ENCODE measurements around the gene C1orf116.
A peak's percentile ranks its signal among the peaks of the same experiment; 100 is the strongest.

Gene C1orf116

DNA sequence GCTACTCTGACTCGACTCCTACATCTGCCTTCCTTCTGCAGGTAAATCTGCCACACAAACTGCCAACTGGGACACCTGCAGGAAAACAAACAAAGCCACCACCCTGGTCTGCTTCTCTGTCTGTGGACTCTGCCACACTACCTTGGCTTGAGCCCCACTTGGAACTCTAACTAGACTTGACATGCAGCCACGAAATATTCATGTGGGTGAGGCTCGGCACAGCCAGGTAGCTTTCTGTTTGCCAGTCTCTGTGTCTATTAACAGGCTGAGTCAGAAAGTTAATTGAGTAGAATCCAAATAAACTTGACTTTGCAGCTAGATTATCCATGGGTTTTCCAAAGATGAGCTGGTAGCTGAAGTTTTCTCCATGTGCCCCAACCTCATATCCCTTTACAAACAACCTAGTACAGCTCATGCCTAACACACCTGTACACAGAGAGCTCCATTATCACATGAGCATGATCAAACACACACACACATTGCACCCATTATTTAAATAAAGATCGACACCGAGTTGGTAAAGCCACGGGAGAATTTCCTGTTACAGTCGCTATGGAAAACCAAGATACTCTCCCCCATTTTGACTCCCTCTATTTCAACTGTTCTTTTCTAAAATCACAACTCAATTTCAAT lies 808 bp downstream of the C1orf116 start:
- Mint-ChIP-seq H3K36me3 (no peaks in the 10 kb centered on the region), H3K27me3 (peaks cover 59% of the 10 kb centered on the region), H3K27ac (no peak overlapping the region), H3K4me1 (no peaks in the 10 kb centered on the region), H3K4me3 (no peak overlapping the region), H3K9me3 (no peaks in the 10 kb centered on the region)
- no peak for ATAC-seq

DNA sequence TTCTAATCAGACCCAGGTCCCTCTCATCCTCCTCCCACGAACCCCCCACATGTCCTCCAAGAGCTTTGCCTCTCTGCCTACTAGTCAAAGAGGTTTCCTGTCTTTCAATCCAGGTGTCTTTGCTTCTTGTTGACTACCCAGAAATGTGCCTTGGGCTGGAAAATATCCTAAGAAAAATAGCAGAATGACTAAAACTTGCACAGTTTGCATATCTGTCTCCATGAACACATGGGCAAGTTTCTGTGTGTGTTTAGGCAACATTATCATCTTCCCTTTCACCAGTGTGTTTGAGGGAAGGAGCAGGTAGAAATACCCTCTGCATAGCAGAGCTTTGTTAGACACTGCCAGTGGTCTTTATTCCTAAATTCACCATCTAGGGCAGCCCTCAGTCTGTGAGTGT lies 1.5 kb downstream of the C1orf116 start:
- Mint-ChIP-seq H3K4me1 (no peaks in the 10 kb centered on the region), H3K36me3 (no peaks in the 10 kb centered on the region), H3K4me3 (no peak overlapping the region), H3K27ac (no peak overlapping the region), H3K27me3 (peaks cover 64% of the 10 kb centered on the region), H3K9me3 (no peaks in the 10 kb centered on the region)
- ATAC-seq = no peak

DNA sequence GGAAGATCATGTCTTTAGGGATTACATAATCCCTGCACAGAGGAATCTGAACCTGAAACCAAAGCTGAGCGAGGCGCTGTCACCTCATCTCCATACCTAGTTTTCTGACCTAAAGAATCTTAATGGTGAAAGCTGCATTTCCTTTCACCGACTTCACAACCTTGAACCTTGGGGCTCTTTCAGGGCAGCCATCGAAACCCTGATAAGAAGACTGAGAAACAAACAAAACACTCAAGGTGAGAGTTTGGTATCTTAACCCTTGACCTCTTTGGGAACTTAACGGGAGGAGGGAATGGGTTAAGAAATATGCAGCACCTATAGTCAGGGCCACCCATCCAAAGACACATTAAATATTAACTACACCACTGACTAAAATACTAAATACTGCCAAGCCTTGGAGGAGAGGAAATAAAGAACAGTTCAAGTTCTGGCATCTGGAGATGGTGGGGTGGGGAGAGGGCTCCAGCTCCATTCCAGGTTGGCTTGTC lies 2.0 kb downstream of the C1orf116 start:
- Mint-ChIP-seq H3K4me3 (no peak overlapping the region), H3K27me3 (peaks cover 67% of the 10 kb centered on the region), H3K36me3 (no peaks in the 10 kb centered on the region), H3K27ac (no peak overlapping the region), H3K9me3 (no peaks in the 10 kb centered on the region), H3K4me1 (no peaks in the 10 kb centered on the region)
- no peak for ATAC-seq

DNA sequence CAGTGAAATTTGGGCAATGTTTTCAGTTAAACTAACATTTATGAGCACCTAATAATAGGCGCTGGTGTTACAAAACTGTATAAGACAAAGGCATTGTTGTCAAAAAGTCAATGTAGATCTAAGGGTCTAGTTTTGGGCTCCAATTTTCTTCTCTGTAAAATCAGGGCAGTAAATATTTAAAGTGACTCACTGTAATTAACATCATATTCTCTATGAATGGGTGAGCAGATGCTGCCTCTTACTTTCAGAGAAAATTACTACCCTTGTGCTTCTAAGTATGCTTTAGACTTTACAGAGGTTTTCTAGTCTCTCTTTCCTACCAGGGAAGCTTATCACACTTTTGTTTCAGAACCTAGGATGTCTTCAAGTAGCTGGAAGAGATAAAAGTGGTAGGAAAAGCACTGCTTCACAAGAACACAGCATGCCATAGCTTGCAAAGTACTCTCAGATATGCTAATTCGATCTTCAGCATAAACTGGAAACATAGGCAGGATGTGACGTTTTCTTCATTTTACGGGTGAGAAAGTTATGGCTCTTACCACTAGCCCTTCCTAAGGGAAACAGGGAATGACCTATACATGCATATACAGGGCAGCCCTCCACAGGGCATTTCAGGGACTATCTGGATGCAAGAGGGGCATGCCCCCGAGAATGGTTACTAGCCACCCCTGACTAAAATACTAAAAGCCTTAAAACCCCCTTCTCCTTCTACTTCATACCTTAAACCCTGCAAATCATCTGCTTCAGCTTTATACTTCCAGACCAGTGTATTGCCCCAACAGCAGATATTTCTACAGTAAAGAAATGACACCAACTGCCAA lies 2.6 kb downstream of the C1orf116 start:
- no peaks in the 10 kb centered on the region for H3K4me1 Mint-ChIP-seq
- H3K27ac Mint-ChIP-seq = no peak overlapping the region
- no peak overlapping the region for H3K4me3 Mint-ChIP-seq
- no peak for ATAC-seq
- H3K9me3 Mint-ChIP-seq = no peaks in the 10 kb centered on the region
- H3K27me3 Mint-ChIP-seq = peaks cover 67% of the 10 kb centered on the region
- no peaks in the 10 kb centered on the region for H3K36me3 Mint-ChIP-seq

DNA sequence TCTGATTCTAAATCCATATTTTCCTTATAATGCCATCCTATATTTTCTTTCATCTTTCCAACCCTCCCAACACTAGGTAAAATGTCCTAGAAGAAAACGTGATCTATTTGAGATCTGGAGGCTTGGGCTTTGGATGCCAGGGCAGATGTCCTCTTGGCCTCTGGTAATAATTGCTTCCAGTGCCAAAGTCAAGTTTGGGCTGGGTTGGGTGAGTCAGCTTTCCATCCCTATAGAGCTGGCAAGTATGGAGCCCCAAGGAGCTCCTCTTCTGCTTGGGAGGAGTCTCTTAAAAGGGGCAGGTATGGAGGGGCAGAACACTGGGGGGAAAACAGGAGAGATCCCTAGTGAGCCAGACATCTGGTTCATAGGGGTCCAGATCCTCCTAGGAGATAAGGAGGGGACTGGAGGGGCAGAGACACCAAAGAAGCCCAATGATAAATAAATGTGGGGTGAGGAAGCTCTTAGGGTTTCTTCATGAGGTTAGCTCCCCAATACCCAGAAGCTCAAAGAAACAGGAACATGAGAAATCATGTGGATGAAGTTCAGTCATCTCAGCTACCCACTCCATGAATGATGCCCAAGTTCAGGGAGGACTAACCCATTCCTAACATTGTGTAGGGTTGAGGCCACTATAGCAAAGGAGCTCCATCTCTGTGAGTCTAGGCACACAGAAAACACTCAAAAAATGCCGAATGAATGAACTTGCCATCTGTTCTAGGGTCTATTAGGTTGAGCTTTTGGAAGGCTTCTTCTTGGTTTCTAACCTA lies 3.5 kb downstream of the C1orf116 start:
- H3K9me3 Mint-ChIP-seq = no peaks in the 10 kb centered on the region
- no peak overlapping the region for H3K4me3 Mint-ChIP-seq
- no peak overlapping the region for H3K27ac Mint-ChIP-seq
- no peaks in the 10 kb centered on the region for H3K4me1 Mint-ChIP-seq
- peaks cover 72% of the 10 kb centered on the region for H3K27me3 Mint-ChIP-seq
- no peaks in the 10 kb centered on the region for H3K36me3 Mint-ChIP-seq
- no peak for ATAC-seq

DNA sequence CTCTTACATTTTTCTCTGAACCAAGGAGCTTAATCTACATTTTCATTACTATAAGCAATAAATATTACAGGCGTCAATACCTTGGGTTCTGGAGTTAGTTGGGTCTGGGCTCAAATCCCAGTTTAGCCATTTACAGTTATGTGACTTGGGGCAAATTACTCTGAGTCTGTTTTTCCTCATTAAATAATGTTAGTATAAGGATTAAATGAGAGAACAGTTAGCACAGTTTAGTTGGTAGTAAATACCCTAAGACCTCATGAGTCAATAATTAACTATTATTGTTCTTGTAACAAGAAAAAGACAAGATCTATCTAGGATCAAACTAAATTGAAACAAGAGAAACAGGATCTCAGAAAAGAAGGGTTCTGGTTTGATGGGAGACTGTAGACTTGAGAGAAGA lies 4.6 kb downstream of the C1orf116 start:
- no peak overlapping the region for H3K27ac Mint-ChIP-seq
- H3K36me3 Mint-ChIP-seq = no peaks in the 10 kb centered on the region
- no peak overlapping the region for H3K4me3 Mint-ChIP-seq
- no peaks in the 10 kb centered on the region for H3K4me1 Mint-ChIP-seq
- H3K27me3 Mint-ChIP-seq = peaks cover 80% of the 10 kb centered on the region
- no peak for ATAC-seq
- no peaks in the 10 kb centered on the region for H3K9me3 Mint-ChIP-seq

DNA sequence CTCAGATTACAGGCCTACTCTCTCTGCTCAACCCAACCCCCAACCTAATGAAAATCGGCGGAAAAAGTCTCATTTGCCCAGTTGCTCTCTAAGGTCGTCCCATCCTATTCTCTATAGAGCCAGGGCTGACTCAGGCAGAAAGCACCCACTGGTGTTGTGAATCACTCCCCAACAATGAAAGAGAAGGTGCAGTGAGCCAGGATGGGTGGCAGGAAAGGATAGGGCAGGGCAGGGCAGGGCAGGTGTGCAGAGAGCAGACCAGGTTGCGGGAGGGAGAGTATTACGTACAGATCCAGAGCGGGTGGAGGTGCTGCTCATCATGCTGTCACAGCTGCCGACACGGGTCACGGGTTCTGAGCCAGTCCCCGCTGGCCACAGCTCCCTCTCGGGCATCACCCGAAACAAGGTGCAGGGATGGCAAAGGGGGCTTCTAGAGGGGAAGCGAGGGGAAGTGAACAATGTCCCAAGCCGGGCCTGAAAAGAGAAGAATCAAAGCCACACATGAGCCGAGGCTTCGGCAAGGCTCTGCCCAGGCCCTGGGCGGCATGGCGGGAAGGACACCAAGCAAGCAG lies 5.3 kb downstream of the C1orf116 start:
- peaks cover 80% of the 10 kb centered on the region for H3K27me3 Mint-ChIP-seq
- H3K4me3 Mint-ChIP-seq = no peak overlapping the region
- H3K36me3 Mint-ChIP-seq = no peaks in the 10 kb centered on the region
- H3K9me3 Mint-ChIP-seq = no peaks in the 10 kb centered on the region
- H3K27ac Mint-ChIP-seq = no peak overlapping the region
- no peak for ATAC-seq
- H3K4me1 Mint-ChIP-seq = no peaks in the 10 kb centered on the region

DNA sequence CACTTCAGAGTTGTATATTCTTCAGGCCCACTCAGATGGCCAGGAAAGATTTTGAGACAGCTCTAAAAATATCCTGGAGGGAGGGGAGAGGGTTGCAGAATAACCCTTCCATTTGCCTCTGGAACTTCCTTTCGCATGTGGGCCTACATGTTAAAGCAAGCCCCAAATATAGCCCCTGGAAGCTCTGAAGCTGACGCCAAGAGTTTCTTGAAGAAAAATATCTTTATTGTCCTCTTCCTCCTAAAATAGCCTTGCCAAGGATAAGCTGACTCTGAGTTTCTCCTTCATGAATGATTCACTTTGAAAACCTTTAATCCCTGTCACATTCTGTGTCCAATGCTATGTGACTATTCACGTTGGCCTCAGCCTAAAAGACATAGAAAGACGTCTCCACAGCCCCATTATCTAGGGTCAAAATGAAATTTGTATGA lies 6.4 kb downstream of the C1orf116 start:
- Mint-ChIP-seq H3K9me3 (no peaks in the 10 kb centered on the region), H3K27ac (no peak overlapping the region), H3K36me3 (no peaks in the 10 kb centered on the region), H3K4me3 (no peak overlapping the region), H3K27me3 (peaks cover 80% of the 10 kb centered on the region), H3K4me1 (no peaks in the 10 kb centered on the region)
- ATAC-seq = no peak

DNA sequence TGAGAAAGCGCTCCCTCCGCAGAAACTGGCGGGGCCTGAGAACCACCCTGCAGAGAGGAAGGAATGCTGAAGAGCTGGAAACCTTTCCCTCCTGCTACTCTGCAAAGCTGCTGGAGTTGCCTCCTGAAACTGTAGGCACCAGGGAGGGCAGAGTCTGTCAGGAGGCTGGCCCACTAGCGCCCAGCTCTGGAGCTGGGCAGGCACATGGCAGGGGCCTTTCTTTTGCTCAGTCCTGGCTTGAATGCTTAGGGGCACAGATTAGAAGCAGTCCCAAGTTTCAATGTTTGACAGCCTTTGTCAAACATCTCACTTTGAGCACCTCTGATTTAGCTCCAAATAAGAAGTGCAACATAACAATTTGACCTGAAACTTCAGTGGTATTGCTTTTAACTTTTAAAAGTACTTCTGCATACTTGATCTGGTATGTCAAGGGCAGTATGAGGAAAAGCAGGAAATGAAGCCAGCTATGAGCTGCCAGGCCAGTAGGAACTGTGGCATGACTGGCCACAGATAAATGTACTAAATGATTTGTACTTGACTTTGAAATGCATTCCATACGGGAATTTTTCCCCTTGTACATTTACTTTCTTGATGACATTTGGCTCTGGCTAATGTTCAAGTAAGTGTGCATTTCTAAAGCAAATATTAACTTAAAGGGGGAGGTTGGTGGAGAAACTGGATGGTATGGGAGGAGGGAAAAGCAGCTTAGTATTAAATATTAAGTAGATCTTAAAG lies 7.2 kb downstream of the C1orf116 start:
- H3K36me3 Mint-ChIP-seq = no peaks in the 10 kb centered on the region
- no peaks in the 10 kb centered on the region for H3K9me3 Mint-ChIP-seq
- peaks cover 78% of the 10 kb centered on the region for H3K27me3 Mint-ChIP-seq
- no peak overlapping the region for H3K4me3 Mint-ChIP-seq
- no peaks in the 10 kb centered on the region for H3K4me1 Mint-ChIP-seq
- no peak for ATAC-seq
- no peak overlapping the region for H3K27ac Mint-ChIP-seq

DNA sequence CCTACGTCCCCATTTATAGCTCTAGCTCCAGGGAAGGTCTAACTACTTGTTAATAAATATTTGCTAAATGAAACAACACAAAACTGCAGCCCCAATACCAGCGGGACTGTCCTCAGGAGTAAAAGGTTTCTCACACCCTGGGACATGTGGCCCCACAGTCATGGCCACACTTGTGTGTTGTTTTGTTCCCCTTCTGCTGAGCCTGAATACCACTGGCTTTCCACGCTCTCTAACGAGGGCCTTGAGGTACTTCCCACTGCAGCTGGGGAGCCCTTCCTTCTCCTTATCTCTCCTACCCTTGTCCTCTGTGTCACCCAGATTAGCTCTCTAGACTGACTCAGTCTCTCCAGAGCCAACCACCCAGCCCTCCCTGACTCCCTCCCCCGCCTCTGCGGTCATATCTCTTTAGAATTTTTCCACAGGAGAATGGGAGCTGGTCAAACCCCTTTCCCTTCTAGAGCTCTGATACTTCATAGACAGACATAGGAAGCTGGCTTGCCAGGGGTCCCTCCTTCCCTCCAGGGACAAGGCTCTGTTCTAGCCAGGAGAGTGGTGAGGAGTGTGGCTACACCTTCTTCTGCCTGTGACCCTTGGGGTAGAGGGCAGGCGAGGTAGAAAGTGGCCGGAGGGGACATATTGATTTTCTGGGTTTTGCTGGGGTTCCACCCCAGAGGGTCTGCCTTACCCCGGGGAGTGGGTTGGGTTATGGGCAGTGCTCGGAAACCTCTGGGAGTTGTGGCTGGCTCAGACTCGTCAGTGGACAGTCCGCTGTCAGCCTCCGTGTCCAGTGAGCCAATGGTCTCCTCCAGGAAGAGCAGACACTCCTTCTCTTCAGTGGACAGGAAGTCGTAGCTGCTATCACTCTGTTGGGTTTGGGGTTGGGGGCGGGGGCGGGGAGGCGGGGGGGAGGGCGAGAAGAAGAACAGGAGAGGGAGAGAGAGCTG lies 8.1 kb downstream of the C1orf116 start:
- peaks cover 72% of the 10 kb centered on the region for H3K27me3 Mint-ChIP-seq

DNA sequence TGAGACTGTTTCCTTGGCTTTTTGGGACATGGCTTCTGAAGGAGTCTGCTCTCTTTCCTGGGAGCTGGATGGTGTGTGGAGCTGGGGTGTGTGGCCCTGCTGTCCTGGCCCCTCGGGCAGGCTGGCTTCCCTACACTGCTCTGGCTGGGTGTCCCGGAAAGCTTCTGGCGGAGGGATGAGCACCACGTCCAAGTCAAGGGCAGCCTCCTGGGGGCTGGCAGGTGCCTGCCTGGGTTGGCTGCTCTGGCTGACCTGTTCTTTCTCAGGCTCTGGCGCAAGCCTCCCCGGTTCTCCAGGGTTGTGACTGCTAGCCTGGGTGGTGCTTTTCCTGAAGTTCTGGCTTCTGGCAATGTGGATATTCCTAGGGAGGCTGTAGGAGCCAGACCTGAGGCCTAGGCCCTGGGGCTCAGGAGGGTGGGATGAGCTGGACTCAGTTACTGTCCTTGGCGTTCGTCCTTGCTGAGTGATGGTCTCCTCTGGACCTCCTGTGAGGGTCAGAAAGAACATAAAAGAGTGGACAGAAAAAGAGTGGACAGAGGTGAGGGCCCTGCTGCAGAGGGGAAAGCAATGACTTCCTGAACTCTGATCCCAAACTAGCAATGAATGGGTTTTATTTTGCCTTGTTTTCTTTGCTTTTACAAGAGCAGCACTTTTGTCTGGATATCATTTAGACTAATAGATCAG lies 9.4 kb downstream of the C1orf116 start:
- Mint-ChIP-seq H3K36me3 (no peaks in the 10 kb centered on the region), H3K4me1 (no peaks in the 10 kb centered on the region), H3K4me3 (no peak overlapping the region), H3K27ac (no peak overlapping the region), H3K9me3 (no peaks in the 10 kb centered on the region), H3K27me3 (peaks cover 72% of the 10 kb centered on the region)
- ATAC-seq = no peak

More for the DNA sequence above, 8.1 kb downstream of the C1orf116 start:
- H3K36me3 Mint-ChIP-seq = no peaks in the 10 kb centered on the region
- no peak overlapping the region for H3K4me3 Mint-ChIP-seq
- ATAC-seq = peak; percentile 17
- H3K4me1 Mint-ChIP-seq = no peaks in the 10 kb centered on the region
- H3K9me3 Mint-ChIP-seq = no peaks in the 10 kb centered on the region
- H3K27ac Mint-ChIP-seq = no peak overlapping the region

DNA sequence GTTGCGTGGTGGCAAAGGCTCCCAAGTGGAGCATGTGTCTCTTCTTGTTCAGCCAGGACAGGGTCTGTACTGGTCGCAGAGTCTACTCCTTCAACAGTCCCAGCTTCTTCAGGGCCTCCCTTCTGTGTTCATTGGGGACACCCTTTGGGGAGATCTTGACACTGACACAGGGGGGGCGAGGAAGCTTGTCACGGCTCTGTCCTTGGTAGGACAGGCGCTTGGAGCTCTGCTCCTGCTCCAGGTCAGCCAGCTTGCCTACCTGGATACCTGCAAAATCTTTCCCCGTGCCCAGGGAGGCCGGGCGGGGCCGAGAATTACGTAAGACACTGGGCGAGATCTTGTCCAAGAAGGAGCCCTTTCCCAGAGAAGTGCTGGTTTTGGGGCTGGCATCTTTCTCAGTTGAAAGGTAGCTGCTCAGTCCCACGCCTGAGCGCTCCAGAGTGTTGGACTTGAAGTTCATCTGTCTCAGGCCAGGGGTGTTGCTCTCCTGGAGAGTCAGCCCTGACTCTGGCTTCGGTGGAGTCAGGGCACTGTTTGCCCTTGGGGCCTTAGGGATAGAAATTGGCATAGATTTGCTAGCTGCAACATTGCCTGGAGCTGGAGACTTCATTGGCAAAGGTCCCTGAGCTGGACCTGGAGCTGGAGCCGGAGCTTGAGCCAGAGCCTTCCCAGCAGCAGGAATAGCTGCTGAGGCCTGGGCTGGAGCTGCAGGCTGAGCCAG lies 10.5 kb downstream of the C1orf116 start:
- Mint-ChIP-seq H3K27me3 (peaks cover 64% of the 10 kb centered on the region), H3K4me3 (no peak overlapping the region), H3K9me3 (no peaks in the 10 kb centered on the region), H3K36me3 (no peaks in the 10 kb centered on the region), H3K4me1 (no peaks in the 10 kb centered on the region), H3K27ac (no peak overlapping the region)
- no peak for ATAC-seq

Data from stimulated activated memory B cell treated with anti-CD40 and anti-IgM and Interleukin-4, amounts not matched to agents 10 μg/mL and 1 μg/mL and 100 μg/mL, for 72 hours (primary cell).